K562 (cell line): ENCODE data around the gene TMEM204.

Experiments
- CCAR2 ChIP-seq: fragments of 200-400 bp; formaldehyde crosslinking; IDR thresholded peaks from 2 replicates; pipeline ENCODE4 v1.6.1; 2017; ENCODE audit warnings: mild to moderate bottlenecking, low read depth, low read length
- E2F1 ChIP-seq: sonication (generic); formaldehyde crosslinking; IDR thresholded peaks from 2 replicates; pipeline ENCODE4 v1.8.1; 2023; ENCODE audit warnings: mild to moderate bottlenecking, missing genetic modification reagents, moderate library complexity
- GABPA ChIP-seq: fragments of 200-800 bp; sonication (Bioruptor generic); conservative IDR thresholded peaks from 2 replicates; pipeline ENCODE4 v1.6.1; 2016; ENCODE audit warnings: low read depth, missing genetic modification characterization, missing compliant biosample characterization
- MYNN ChIP-seq, 2 experiments: sonication (generic); formaldehyde crosslinking in 1 of 2; IDR thresholded peaks; 2 replicates each; pipeline versions ENCODE4 v1.5.0 to v1.6.1; 2016 to 2020; ENCODE audit warnings: antibody characterized with exemption in 1 of 2, missing genetic modification reagents in 1 of 2
- POLR2A ChIP-seq: fragments of 450-650 bp; conservative IDR thresholded peaks from 2 replicates; pipeline ENCODE4 v1.6.1; 2016
- ZC3H4 ChIP-seq: sonication (generic); formaldehyde crosslinking; IDR thresholded peaks from 2 replicates; pipeline ENCODE4 v1.9.0; 2021; ENCODE audit warnings: missing genetic modification reagents, borderline replicate concordance
- ZNF384 ChIP-seq: IDR thresholded peaks from 2 replicates; pipeline ENCODE4 v1.6.1; 2012; ENCODE audit warnings: low read depth, low read length, improper control_type of control experiment
- ZNF586 ChIP-seq: fragments of 450-650 bp; formaldehyde crosslinking; conservative IDR thresholded peaks from 2 replicates; pipeline ENCODE4 v1.4.0; 2020; ENCODE audit warnings: mild to moderate bottlenecking, moderate library complexity
- ZNF655 ChIP-seq: fragments of 250-450 bp; sonication (Bioruptor Pico); IDR thresholded peaks from 2 replicates; pipeline ENCODE4 v1.5.0; 2021

- TF ChIP-seq ZNF384 (no peak), POLR2A (no peak), ZNF586 (no peak), ZNF655 (no peak), GABPA (tag) (no peak), ZC3H4 (no peak), MYNN (IDR thresholded peaks at IDR 0.05) (no peak), MYNN (CRISPR knock-in tag; IDR thresholded peaks at IDR 0.05) (no peak), CCAR2 (no peak), E2F1 (no peak)
These were observed 44.4 kb upstream of the TMEM204 start for GRCh38 chr16:1489077-1489476.
